HG02884 (cell line): ENCODE data around the gene RNF168.
"Not testable (repeated sequence)": the region's sequence is repeated elsewhere in the genome, so short reads cannot be mapped to it uniquely, and the experiment has no call there.

Experiments
- ATAC-seq: cut with Tn5 transposase; IDR thresholded peaks from one replicate; pipeline ENCODE4 v1.9.1; 2021; ENCODE audit warnings: mild to moderate bottlenecking, moderate library complexity; ENCODE audit not compliant: unreplicated experiment

Gene RNF168

GRCh38 chr3:196514913-196515621 lies 11.5 kb upstream of the RNF168 start, which contains the start of gene SMCO1:
TSS of gene SMCO1 (minus strand) at chr3:196515346. CDS start at chr3:196515209, 137 bp downstream.
- no peak for ATAC-seq

GRCh38 chr3:196514350-196514716 lies 10.8 kb upstream of the RNF168 start:
- no peak for ATAC-seq

- ATAC-seq: no peak
Measured at GRCh38 chr3:196513697-196514349, 10.3 kb upstream of the RNF168 start.

- not testable (repeated sequence) for ATAC-seq
Measured at GRCh38 chr3:196511646-196512425, 8.3 kb upstream of the RNF168 start.

- not testable (repeated sequence) for ATAC-seq
Measured at GRCh38 chr3:196511108-196511507, 7.5 kb upstream of the RNF168 start.

GRCh38 chr3:196506687-196507086 lies 3.1 kb upstream of the RNF168 start:
- no peak for ATAC-seq

- no peak for ATAC-seq
Measured at GRCh38 chr3:196504556-196504955, 988 bp upstream of the RNF168 start.

- ATAC-seq: not testable (repeated sequence)
Measured at GRCh38 chr3:196504077-196504398, 470 bp upstream of the RNF168 start.

- peak; percentile 4 for ATAC-seq
Measured at GRCh38 chr3:196502775-196503195, 783 bp downstream of the RNF168 start.

GRCh38 chr3:196501316-196502044 lies 2.1 kb downstream of the RNF168 start:
- ATAC-seq: no peak

GRCh38 chr3:196499807-196500524 lies 3.6 kb downstream of the RNF168 start:
- no peak for ATAC-seq

GRCh38 chr3:196499061-196499460 lies 4.5 kb downstream of the RNF168 start:
- no peak for ATAC-seq

- ATAC-seq: no peak
Measured at GRCh38 chr3:196498297-196498696, 5.3 kb downstream of the RNF168 start.

- no peak for ATAC-seq
Measured at GRCh38 chr3:196496183-196496582, 7.4 kb downstream of the RNF168 start.

- ATAC-seq: no peak
Measured at GRCh38 chr3:196493292-196493691, 10.3 kb downstream of the RNF168 start.

- no peak for ATAC-seq
Measured at GRCh38 chr3:196492080-196492479, 11.5 kb downstream of the RNF168 start.

- ATAC-seq: no peak
Measured at GRCh38 chr3:196489747-196490146, 13.8 kb downstream of the RNF168 start.

GRCh38 chr3:196486263-196486662 lies 17.3 kb downstream of the RNF168 start:
- ATAC-seq: no peak

GRCh38 chr3:196477678-196478077 lies 25.9 kb downstream of the RNF168 start:
- no peak for ATAC-seq

GRCh38 chr3:196472286-196472685 lies 31.3 kb downstream of the RNF168 start:
- ATAC-seq: no peak
